ENCODE data around the gene DAPK1. TPM values are rescaled to one million over a fixed set of nuclear protein-coding genes. Genes with fewer than 3 reads are reported as not detected.

DAPK1 gene
- total and polyA plus RNA-seq, 10 of the 15 experiments (the other 5 are each of a cell fraction or from before 2014, with no cell fraction given): 8.2 to 94.7 (median 51.6) TPM

DNA sequence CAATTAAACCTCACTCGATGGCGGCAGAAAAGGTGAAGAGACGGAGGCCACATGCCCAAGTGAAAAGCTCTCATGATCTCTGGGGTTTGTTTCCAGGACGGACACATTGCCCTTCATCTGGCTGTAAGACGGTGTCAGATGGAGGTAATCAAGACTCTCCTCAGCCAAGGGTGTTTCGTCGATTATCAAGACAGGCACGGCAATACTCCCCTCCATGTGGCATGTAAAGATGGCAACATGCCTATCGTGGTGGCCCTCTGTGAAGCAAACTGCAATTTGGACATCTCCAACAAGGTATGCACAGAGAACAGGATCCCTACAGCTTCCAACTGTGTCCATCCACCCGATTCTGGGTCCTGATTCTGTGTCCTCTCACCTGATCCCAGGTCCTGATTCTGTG, 153.8 kb downstream of the DAPK1 start:
- H3K27ac ChIP-seq (ENCODE audit: control insufficient read depth, insufficient read depth): no peak overlapping the region
- peaks cover 2 to 6% of the 10 kb centered on the region in 2 experiments; a peak in 3 of 4 replicates for H3K36me3 ChIP-seq (ENCODE audit: control insufficient read depth in 2 of 2, insufficient read depth in 2 of 2, low read length in 1 of 2)
- H3K4me3 ChIP-seq: no peak overlapping the region
- H3K4me1 ChIP-seq (ENCODE audit: control insufficient read depth, insufficient read depth, low read length): no peaks in the 10 kb centered on the region
- no peak overlapping the region for H2AFZ ChIP-seq (ENCODE audit: control insufficient read depth, low read depth, low read length)
- H3K9me3 ChIP-seq (replicated peaks; ENCODE audit: control insufficient read depth, insufficient read depth, low read length): no peaks in the 10 kb centered on the region
- no TSS peak for BruUV-seq (replicated peaks)
- FAIRE-seq (no peak), ATAC-seq (no peak), DNase-seq (ENCODE audit: low read depth, low spot score) (no peak)
- no peak overlapping the region for H3K4me2 ChIP-seq (ENCODE audit: control insufficient read depth, insufficient read depth)
- no peaks in the 10 kb centered on the region for H3K27me3 ChIP-seq (replicated peaks in 1 of 2; ENCODE audit: control insufficient read depth in 2 of 2, insufficient read depth in 2 of 2, low read length in 1 of 2)
- H3K9ac ChIP-seq (ENCODE audit: control insufficient read depth, insufficient read depth, low read length): no peak overlapping the region
- ChIA-PET SMC1A (ENCODE audit: uncharacterized antibody, unreplicated experiment) (no interaction called here), RAD21 (ENCODE audit: unreplicated experiment) (no interaction called here), POLR2A (no interaction called here), CTCF (no interaction called here)
- intact Hi-C loops (cut with micrococcal nuclease; ENCODE audit: unreplicated experiment): no loop called here
- in situ Hi-C loops (cut with MboI): no loop called here
- WGBS (ENCODE audit: insufficient coverage, insufficient replicate concordance, low lambda C conversion rate, missing lambda C conversion rate): 91% methylated on average over 10 of the region's 10 CpGs
- TF ChIP-seq NR2C2 (IDR thresholded peaks at IDR 0.05; ENCODE audit: borderline replicate concordance, control insufficient read depth, insufficient read length, low read depth) (no peak), EZH2 (IDR thresholded peaks at IDR 0.05; ENCODE audit: borderline replicate concordance, control insufficient read depth, low read depth, low read length) (no peak), HDAC6 (IDR thresholded peaks at IDR 0.05; ENCODE audit: unreplicated experiment) (no peak), ZNF207 (IDR thresholded peaks at IDR 0.05; ENCODE audit: borderline replicate concordance) (no peak), POLR2A (IDR thresholded peaks at IDR 0.05; ENCODE audit: low read depth, low read length) (no peak), YBX1 (IDR thresholded peaks at IDR 0.05) (no peak), SREBF1 (IDR thresholded peaks at IDR 0.05; ENCODE audit: low read length) (no peak), RB1 (IDR thresholded peaks at IDR 0.05; ENCODE audit: borderline replicate concordance) (no peak), ZNF384 (IDR thresholded peaks at IDR 0.05; ENCODE audit: borderline replicate concordance, low read depth, low read length) (no peak)
- TF ChIP-seq, protein P1, sequence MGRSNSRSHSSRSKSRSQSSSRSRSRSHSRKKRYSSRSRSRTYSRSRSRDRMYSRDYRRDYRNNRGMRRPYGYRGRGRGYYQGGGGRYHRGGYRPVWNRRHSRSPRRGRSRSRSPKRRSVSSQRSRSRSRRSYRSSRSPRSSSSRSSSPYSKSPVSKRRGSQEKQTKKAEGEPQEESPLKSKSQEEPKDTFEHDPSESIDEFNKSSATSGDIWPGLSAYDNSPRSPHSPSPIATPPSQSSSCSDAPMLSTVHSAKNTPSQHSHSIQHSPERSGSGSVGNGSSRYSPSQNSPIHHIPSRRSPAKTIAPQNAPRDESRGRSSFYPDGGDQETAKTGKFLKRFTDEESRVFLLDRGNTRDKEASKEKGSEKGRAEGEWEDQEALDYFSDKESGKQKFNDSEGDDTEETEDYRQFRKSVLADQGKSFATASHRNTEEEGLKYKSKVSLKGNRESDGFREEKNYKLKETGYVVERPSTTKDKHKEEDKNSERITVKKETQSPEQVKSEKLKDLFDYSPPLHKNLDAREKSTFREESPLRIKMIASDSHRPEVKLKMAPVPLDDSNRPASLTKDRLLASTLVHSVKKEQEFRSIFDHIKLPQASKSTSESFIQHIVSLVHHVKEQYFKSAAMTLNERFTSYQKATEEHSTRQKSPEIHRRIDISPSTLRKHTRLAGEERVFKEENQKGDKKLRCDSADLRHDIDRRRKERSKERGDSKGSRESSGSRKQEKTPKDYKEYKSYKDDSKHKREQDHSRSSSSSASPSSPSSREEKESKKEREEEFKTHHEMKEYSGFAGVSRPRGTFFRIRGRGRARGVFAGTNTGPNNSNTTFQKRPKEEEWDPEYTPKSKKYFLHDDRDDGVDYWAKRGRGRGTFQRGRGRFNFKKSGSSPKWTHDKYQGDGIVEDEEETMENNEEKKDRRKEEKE (IDR thresholded peaks at IDR 0.05): no peak
- TF ChIP-seq, protein P2, sequence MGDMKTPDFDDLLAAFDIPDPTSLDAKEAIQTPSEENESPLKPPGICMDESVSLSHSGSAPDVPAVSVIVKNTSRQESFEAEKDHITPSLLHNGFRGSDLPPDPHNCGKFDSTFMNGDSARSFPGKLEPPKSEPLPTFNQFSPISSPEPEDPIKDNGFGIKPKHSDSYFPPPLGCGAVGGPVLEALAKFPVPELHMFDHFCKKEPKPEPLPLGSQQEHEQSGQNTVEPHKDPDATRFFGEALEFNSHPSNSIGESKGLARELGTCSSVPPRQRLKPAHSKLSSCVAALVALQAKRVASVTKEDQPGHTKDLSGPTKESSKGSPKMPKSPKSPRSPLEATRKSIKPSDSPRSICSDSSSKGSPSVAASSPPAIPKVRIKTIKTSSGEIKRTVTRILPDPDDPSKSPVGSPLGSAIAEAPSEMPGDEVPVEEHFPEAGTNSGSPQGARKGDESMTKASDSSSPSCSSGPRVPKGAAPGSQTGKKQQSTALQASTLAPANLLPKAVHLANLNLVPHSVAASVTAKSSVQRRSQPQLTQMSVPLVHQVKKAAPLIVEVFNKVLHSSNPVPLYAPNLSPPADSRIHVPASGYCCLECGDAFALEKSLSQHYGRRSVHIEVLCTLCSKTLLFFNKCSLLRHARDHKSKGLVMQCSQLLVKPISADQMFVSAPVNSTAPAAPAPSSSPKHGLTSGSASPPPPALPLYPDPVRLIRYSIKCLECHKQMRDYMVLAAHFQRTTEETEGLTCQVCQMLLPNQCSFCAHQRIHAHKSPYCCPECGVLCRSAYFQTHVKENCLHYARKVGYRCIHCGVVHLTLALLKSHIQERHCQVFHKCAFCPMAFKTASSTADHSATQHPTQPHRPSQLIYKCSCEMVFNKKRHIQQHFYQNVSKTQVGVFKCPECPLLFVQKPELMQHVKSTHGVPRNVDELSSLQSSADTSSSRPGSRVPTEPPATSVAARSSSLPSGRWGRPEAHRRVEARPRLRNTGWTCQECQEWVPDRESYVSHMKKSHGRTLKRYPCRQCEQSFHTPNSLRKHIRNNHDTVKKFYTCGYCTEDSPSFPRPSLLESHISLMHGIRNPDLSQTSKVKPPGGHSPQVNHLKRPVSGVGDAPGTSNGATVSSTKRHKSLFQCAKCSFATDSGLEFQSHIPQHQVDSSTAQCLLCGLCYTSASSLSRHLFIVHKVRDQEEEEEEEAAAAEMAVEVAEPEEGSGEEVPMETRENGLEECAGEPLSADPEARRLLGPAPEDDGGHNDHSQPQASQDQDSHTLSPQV (IDR thresholded peaks at IDR 0.05): no peak
- TF ChIP-seq, protein P3, sequence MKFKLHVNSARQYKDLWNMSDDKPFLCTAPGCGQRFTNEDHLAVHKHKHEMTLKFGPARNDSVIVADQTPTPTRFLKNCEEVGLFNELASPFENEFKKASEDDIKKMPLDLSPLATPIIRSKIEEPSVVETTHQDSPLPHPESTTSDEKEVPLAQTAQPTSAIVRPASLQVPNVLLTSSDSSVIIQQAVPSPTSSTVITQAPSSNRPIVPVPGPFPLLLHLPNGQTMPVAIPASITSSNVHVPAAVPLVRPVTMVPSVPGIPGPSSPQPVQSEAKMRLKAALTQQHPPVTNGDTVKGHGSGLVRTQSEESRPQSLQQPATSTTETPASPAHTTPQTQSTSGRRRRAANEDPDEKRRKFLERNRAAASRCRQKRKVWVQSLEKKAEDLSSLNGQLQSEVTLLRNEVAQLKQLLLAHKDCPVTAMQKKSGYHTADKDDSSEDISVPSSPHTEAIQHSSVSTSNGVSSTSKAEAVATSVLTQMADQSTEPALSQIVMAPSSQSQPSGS (IDR thresholded peaks at IDR 0.05; ENCODE audit: low read length): no peak
- no peaks in the 10 kb centered on the region for H3K79me2 ChIP-seq (ENCODE audit: control insufficient read depth, insufficient read depth, low read length)
- H4K20me1 ChIP-seq (ENCODE audit: control insufficient read depth, insufficient read depth): no peaks in the 10 kb centered on the region
